GM18505 (cell line): ENCODE results near the gene GAMT.

Source experiments
- ATAC-seq: cut with Tn5 transposase; IDR thresholded peaks from one replicate; pipeline ENCODE4 v1.9.1; 2021; ENCODE audit not compliant: unreplicated experiment
- POLR2A ChIP-seq: IDR thresholded peaks from 4 replicates; pipeline ENCODE4 v1.6.1; 2011; ENCODE audit warnings: borderline replicate concordance; ENCODE audit not compliant: insufficient read depth, insufficient read length; ENCODE audit errors: extremely low read depth

The GAMT gene

GRCh38 chr19:1369214-1369805 lies 32.0 kb downstream of the GAMT start:
- no peak for TF ChIP-seq POLR2A
- no peak for ATAC-seq

- no peak for ATAC-seq
- TF ChIP-seq POLR2A = no peak
Measured at GRCh38 chr19:1366899-1367870, 34.2 kb downstream of the GAMT start.

GRCh38 chr19:1366296-1366695 lies 35.0 kb downstream of the GAMT start:
- no peak for ATAC-seq
- TF ChIP-seq POLR2A = no peak

GRCh38 chr19:1365319-1366269 lies 35.7 kb downstream of the GAMT start:
- no peak for ATAC-seq

GRCh38 chr19:1364070-1364704 lies 37.2 kb downstream of the GAMT start:
- TF ChIP-seq POLR2A = no peak
- ATAC-seq = no peak

More at GRCh38 chr19:1365319-1366269, 35.7 kb downstream of the GAMT start:
- TF ChIP-seq POLR2A = no peak

GRCh38 chr19:1363599-1363998 lies 37.7 kb downstream of the GAMT start:
- TF ChIP-seq POLR2A = no peak
- no peak for ATAC-seq

GRCh38 chr19:1362387-1363257 lies 38.7 kb downstream of the GAMT start:
- no peak for ATAC-seq
- no peak for TF ChIP-seq POLR2A

GRCh38 chr19:1361601-1362386 lies 39.5 kb downstream of the GAMT start:
- no peak for TF ChIP-seq POLR2A
- ATAC-seq = no peak

GRCh38 chr19:1360818-1361461 lies 40.4 kb downstream of the GAMT start:
- no peak for ATAC-seq
- no peak for TF ChIP-seq POLR2A

- no peak for TF ChIP-seq POLR2A
- no peak for ATAC-seq
Measured at GRCh38 chr19:1360126-1360817, 41.1 kb downstream of the GAMT start.
